NCI-H526 (cell line): Measurements from ENCODE around the gene HDAC7.

Source experiments
- DNase-seq, 2 experiments: peaks; one replicate each; lab custom pipeline; 2025; lab: John Stamatoyannopoulos, UW

The HDAC7 gene

DNA sequence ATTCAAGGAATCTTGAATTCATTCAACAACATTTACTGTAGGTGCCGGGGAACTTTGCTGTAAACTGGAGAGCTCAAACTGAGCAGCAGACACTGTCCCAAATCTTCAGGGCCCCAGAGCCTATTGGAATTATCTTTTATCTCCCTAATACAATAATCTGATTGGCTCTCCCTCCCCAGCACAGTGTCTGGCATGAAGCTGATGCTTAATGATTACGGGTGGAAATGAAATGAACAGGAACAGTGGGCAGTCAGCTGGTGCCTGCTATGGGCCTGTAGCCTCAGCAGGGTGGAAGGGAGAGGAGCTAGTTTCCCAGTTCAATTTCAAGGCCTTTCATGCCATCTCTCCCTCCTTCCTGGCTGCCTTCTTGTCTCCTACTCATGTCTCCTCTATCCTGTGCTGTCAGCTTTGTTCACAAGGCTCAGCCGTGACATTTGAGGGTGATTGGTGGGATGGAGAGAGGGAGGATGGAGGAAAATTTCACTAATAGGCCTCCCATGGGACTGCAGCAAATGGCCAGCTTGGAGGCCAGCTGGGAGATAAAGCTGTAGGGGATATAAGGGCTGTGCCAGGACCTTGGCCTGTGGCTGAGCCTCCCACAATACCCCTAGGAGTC, 56.7 kb downstream of the HDAC7 start:
- DNase-seq = no peak

- DNase-seq = peak; percentile 19 to 76
Measured at GRCh38 chr12:47758834-47759690, 60.6 kb downstream of the HDAC7 start, which contains the start of gene RAPGEF3. Gene RAPGEF3, minus strand, starts transcription at chr12:47758880. Its CDS starts 324 bp downstream, at chr12:47758556.

DNA sequence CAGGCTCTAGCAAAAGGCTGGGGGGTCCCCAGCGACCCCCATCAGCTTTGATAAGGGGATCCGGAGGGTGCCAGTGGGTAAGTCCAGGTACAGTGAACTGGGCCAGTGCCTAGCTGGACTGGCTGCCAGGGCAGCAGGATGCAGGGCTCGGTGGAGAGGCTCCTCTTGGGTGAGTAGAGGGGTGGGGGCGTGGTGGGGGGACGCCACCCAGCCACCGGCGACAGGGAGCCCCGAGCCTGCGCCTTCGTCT, 61.2 kb downstream of the HDAC7 start:
- DNase-seq = no peak

- no peak for DNase-seq
Measured at GRCh38 chr12:47757840-47758583, 61.7 kb downstream of the HDAC7 start.

DNA sequence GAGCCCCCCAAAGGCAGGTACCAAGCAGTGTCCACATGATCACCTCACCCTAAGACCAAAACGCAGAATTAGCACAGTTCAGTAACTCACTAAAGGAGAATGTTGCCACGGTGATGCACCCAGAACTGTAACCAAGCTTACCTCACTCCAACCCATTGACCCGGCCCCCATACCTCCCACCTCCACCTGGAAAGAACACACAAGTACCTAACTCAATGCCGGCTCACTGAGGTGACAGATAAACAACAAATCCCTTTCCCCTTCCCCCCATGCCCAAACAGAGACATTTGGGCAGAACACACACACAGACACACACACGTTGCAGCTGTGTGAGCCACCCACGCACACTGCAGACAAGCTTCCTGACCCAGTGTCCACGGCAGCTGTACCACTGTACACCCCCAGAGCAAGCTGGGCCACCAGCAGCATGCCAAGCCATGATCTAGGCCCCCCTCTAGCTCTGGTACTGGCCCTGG, 62.3 kb downstream of the HDAC7 start:
- no peak for DNase-seq

GRCh38 chr12:47755655-47756562, 63.8 kb downstream of the HDAC7 start:
- no peak for DNase-seq

DNA sequence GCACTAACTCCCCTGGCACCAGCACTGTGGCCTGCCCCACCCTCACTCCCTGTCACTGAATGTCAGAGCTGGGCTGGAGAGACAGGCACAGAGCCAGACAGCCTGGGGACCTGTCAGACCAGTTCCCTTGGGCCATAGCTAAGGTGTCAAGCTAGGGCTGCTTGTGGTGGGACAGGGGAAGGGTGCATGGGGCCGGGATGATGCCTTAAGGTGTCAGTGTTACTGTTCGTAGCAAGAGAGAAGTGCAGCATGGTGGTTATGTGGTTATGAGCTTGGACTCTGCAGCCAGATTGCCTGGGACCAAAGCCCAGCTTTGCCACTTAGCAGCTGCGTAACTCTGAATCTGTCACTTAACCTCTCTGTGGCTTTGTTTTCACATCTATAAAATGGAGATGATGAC, 64.8 kb downstream of the HDAC7 start:
- no peak for DNase-seq

DNA sequence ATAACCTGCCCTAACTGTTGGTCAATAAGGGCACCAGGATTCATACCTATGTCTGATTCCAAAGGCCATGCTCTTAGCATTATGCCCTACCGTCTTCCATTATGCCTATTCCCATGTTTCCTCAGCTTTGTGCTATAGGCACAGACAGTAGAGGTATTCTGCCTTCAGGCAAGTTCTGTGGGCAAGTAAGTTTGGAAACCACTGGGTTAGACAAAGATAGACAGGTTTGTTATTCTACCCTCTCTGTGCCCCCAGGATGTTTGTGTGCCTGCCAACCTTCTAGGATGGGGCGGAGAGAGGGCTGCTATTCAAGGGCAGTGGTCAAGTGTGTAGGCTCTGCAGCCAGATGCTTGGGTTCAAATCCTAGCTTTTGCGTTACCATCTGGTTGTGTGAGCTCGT, 65.6 kb downstream of the HDAC7 start:
- no peak for DNase-seq

- DNase-seq = no peak
Measured at GRCh38 chr12:47753021-47754001, 66.4 kb downstream of the HDAC7 start.

GRCh38 chr12:47752552-47752951, 67.2 kb downstream of the HDAC7 start:
- no peak for DNase-seq

DNA sequence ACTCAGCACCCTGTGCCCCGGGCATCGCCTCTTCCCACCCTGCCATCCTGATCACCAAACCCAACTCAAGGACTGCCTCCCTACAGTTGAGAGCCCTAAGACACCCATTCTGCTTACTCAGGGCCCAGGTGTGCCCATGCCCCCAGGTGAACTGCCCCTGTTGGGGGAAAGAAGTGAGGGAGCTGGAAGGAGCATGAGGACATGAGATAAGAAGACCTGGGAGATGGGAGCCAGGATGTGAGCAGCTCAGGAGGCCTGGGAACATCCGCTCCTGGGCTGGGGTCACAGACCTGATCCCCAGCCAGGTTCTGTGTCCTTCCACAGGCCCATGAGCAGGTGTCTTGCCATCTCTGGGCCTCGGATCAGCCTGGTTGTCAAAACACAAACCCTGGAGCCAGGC, 67.6 kb downstream of the HDAC7 start:
- DNase-seq = no peak

GRCh38 chr12:47751561-47751960, 68.1 kb downstream of the HDAC7 start:
- DNase-seq = no peak

DNA sequence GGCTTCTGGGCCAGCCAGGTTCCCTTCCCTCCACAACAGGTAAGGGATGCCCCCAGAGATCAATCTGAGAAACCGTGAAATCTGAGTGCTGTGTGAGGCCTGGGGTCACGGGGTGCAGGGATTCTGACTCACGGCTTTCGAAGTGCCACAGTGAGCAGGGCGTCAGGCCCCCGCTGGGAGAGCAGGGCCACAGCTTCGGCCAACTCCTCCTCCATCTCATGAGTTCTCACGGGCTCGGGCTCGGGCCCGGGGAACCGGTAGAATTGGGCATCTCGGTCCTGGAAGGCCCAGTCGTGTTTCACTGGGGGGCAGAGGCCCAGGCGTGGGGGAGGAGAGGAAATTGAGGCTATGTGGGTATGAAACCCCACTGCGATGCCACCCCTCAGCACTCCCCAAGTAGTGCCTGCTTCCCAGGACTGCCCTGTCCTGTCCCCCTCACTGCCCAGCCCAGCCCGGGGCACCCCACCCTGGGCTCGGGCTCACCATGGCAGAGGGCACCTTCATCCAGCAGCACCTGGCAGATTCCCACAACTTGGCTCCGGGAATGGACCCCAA, 68.7 kb downstream of the HDAC7 start:
- no peak for DNase-seq

DNA sequence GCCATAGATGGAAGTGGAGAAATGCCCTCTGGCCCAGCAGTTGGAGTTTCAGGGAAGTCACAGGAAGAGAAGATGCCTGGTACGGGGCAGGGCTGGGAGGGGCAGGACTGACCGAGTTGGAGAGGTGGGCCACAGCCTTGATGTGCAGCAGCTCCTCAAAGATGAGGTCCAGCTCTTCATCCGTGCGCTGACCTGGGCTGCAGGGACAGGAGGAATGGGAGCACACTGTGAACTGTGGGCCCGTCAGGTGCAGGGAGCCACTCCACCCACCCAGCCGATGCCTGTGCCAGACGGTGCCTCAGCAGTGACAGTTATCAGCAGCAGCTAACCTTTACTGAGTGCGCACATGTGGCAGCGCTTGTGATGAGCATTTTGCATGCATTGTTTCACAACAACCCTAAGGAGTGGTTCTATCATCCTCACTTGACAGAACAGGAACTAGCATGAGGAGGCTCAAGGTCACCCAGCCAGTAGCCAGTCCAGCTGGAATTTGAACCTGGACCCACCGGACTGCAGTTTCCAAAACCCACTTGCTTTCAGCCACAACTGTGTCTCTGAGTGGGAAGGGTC, 69.4 kb downstream of the HDAC7 start:
- DNase-seq = no peak

DNA sequence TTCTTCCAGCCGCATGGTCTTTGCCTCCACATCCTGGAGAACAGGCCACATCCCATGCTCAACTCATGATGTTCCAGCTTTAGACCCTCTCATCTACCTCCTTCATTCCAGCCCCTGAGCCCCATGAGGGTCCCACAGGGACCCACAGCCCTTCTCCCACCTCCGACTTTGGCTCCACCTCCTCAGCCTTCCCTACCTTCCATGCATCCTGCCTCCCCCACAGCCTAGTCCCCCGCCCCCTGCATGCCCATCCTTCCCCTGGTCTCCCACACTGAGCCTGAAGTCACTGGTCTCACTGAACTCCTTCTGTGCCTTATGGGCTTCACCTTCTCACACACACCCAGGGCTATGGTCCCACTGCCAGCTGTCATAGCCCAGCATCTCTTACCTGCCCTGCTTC, 70.8 kb downstream of the HDAC7 start:
- DNase-seq = no peak

- no peak for DNase-seq
Measured at GRCh38 chr12:47748507-47748828, 71.2 kb downstream of the HDAC7 start.

DNA sequence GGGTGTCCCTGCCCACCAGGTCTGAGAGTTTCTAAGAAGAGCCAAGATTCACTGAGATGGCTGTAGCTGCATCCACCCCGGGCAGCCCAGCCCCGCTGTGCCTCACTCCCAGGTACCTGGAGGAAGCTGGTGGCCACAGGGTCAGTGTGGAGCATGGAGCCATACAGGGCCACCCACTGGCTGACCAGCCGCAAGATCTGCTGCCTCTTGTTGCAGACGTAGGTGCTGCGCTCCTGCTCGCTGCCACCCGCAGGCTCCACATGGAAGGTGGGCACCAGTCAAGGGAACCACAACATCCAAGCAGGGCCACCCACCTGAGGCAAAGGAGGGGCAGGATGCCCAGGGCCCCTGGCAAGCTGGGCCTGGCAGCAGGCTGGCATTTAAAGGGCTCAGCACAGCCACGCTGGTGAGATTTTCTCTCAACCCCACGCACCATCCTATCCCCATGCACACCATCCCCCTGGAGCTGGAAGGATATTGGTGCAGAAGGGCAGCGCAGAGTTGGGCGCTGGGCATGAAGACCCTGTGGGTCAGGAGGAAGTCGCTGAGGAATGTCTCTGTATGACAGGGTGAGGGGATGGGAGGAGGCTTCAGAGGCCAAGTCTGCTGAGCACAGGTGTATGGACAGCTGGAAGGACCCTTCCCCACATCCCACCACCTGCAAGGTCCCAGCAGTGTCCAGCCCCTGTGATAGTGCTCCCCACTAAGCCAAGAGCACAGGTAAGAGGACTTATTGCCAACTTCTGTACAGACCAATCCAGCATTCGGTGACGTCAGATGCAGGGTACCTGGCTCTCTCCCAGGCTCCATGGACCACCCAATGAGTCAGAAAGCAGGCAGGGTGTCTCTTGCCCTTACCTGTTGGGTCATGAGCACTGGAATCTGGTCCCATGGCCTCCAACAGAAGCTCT, 71.9 kb downstream of the HDAC7 start:
- no peak for DNase-seq

DNA sequence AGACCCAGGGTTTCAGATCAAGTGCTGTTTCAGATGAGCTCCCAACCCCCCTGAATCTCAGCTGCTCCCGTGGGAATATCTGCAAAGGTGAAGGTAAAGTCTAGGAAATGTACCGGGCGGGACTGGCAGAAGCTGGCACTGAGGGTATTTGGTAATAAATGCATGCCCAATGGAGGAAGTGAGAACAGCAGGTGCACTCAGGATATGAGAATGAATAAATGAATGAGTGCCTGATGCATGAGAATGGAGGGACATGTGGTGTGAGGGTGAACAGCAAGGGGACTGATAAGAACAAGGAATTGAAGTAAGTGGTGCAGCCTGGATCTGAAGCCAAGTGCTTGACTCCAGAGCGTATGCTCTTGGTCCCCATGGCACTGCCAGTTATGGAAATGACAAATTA, 72.6 kb downstream of the HDAC7 start:
- no peak for DNase-seq

GRCh38 chr12:47746523-47746922, 73.2 kb downstream of the HDAC7 start:
- no peak for DNase-seq
